HUES6 (cell line): Measurements from ENCODE around the gene LINGO1.

Experiments used
- H3K27ac ChIP-seq: 2 replicates; pipeline ENCODE4 v1.7.0; 2013; ENCODE audit warnings: low read depth, mild to moderate bottlenecking, low read length, inconsistent platforms
- H3K27me3 ChIP-seq: 2 replicates; pipeline ENCODE4 v1.6.1; 2013; ENCODE audit warnings: low read length; ENCODE audit not compliant: control insufficient read depth, insufficient read depth
- H3K36me3 ChIP-seq: 2 replicates; pipeline ENCODE4 v1.6.1; 2013; ENCODE audit warnings: low read length; ENCODE audit not compliant: control insufficient read depth, insufficient read depth
- H3K4me1 ChIP-seq: 2 replicates; pipeline ENCODE4 v1.6.1; 2013; ENCODE audit warnings: low read length; ENCODE audit not compliant: control insufficient read depth, insufficient read depth
- H3K4me3 ChIP-seq: 2 replicates; pipeline ENCODE4 v1.5.1; 2013; ENCODE audit warnings: low read depth, low read length
- H3K9ac ChIP-seq: one replicate; pipeline ENCODE4 v1.6.1; 2013; ENCODE audit warnings: mild to moderate bottlenecking, low read length
- H3K9me3 ChIP-seq: 2 replicates; pipeline ENCODE4 v1.6.1; 2013; ENCODE audit warnings: low read depth, low read length; ENCODE audit not compliant: control insufficient read depth, insufficient read depth

LINGO1 gene

GRCh38 chr15:77613814-77614213 is 18.9 kb downstream of the LINGO1 start:
- Histone ChIP-seq H3K4me1 (peaks cover 26% of the 10 kb centered on the region), H3K36me3 (peaks cover 12% of the 10 kb centered on the region), H3K9ac (no peak overlapping the region), H3K27me3 (no peaks in the 10 kb centered on the region), H3K27ac (no peak overlapping the region), H3K4me3 (no peak overlapping the region), H3K9me3 (no peaks in the 10 kb centered on the region)

- Histone ChIP-seq H3K4me3 (no peak overlapping the region), H3K36me3 (peaks cover 12% of the 10 kb centered on the region), H3K4me1 (peaks cover 31% of the 10 kb centered on the region), H3K27me3 (no peaks in the 10 kb centered on the region), H3K27ac (no peak overlapping the region), H3K9me3 (no peaks in the 10 kb centered on the region), H3K9ac (no peak overlapping the region)
Measured at GRCh38 chr15:77612958-77613601, 19.6 kb downstream of the LINGO1 start.

GRCh38 chr15:77611767-77612166 is 20.9 kb downstream of the LINGO1 start:
- Histone ChIP-seq H3K4me1 (peaks cover 44% of the 10 kb centered on the region), H3K9ac (no peak overlapping the region)

GRCh38 chr15:77610731-77611130 is 22.0 kb downstream of the LINGO1 start:
- Histone ChIP-seq H3K4me1 (peaks cover 45% of the 10 kb centered on the region), H3K36me3 (peaks cover 12% of the 10 kb centered on the region), H3K27ac (no peak overlapping the region), H3K9me3 (no peaks in the 10 kb centered on the region), H3K9ac (no peak overlapping the region), H3K27me3 (no peaks in the 10 kb centered on the region), H3K4me3 (no peak overlapping the region)

More at GRCh38 chr15:77611767-77612166, 20.9 kb downstream of the LINGO1 start:
- H3K36me3 ChIP-seq, result peaks cover 12% of the 10 kb centered on the region
- no peak overlapping the region for H3K27ac ChIP-seq
- no peaks in the 10 kb centered on the region for H3K9me3 ChIP-seq
- H3K4me3 ChIP-seq, result no peak overlapping the region
- no peaks in the 10 kb centered on the region for H3K27me3 ChIP-seq

GRCh38 chr15:77609558-77609957 is 23.2 kb downstream of the LINGO1 start:
- Histone ChIP-seq H3K9me3 (no peaks in the 10 kb centered on the region), H3K27me3 (no peaks in the 10 kb centered on the region), H3K4me1 (peaks cover 56% of the 10 kb centered on the region), H3K4me3 (no peak overlapping the region), H3K27ac (no peak overlapping the region), H3K36me3 (peaks cover 4% of the 10 kb centered on the region; the same call in 1 of the 2 replicates), H3K9ac (no peak overlapping the region)

GRCh38 chr15:77608774-77609173 is 23.9 kb downstream of the LINGO1 start:
- Histone ChIP-seq H3K4me3 (no peak overlapping the region), H3K9me3 (no peaks in the 10 kb centered on the region), H3K4me1 (peaks cover 57% of the 10 kb centered on the region), H3K36me3 (no peaks in the 10 kb centered on the region), H3K27me3 (no peaks in the 10 kb centered on the region), H3K27ac (no peak overlapping the region), H3K9ac (no peak overlapping the region)

- no peak overlapping the region for H3K9ac ChIP-seq
- H3K9me3 ChIP-seq, result no peaks in the 10 kb centered on the region
- H3K36me3 ChIP-seq, result no peaks in the 10 kb centered on the region
- H3K4me1 ChIP-seq, result peaks cover 57% of the 10 kb centered on the region
- H3K27me3 ChIP-seq, result no peaks in the 10 kb centered on the region
- no peak overlapping the region for H3K27ac ChIP-seq
- H3K4me3 ChIP-seq, result no peak overlapping the region
Measured at GRCh38 chr15:77607894-77608261, 24.8 kb downstream of the LINGO1 start.

- H3K27me3 ChIP-seq, result no peaks in the 10 kb centered on the region
- H3K36me3 ChIP-seq, result no peaks in the 10 kb centered on the region
- H3K9ac ChIP-seq, result no peak overlapping the region
- no peak overlapping the region; the same call in 1 of the 2 replicates for H3K27ac ChIP-seq
- H3K9me3 ChIP-seq, result no peaks in the 10 kb centered on the region
- H3K4me3 ChIP-seq, result no peak overlapping the region
- H3K4me1 ChIP-seq, result peaks cover 55% of the 10 kb centered on the region
Measured at GRCh38 chr15:77607111-77607893, 25.4 kb downstream of the LINGO1 start.

- H3K9me3 ChIP-seq, result no peaks in the 10 kb centered on the region
- no peak overlapping the region for H3K9ac ChIP-seq
- H3K4me1 ChIP-seq, result peaks cover 46% of the 10 kb centered on the region
- no peak overlapping the region for H3K4me3 ChIP-seq
- no peak overlapping the region; the same call in 1 of the 2 replicates for H3K27ac ChIP-seq
- H3K36me3 ChIP-seq, result no peaks in the 10 kb centered on the region
- no peaks in the 10 kb centered on the region for H3K27me3 ChIP-seq
Measured at GRCh38 chr15:77606142-77607034, 26.3 kb downstream of the LINGO1 start.

- Histone ChIP-seq H3K27ac (no peak overlapping the region), H3K27me3 (no peaks in the 10 kb centered on the region), H3K4me1 (peaks cover 41% of the 10 kb centered on the region), H3K9me3 (no peaks in the 10 kb centered on the region), H3K4me3 (no peak overlapping the region), H3K36me3 (no peaks in the 10 kb centered on the region), H3K9ac (no peak overlapping the region)
Measured at GRCh38 chr15:77605547-77605946, 27.2 kb downstream of the LINGO1 start.
